HUES64 (cell line): ENCODE data around the gene NUCB1.
"Not testable (repeated sequence)": the region's sequence is repeated elsewhere in the genome, so short reads cannot be mapped to it uniquely, and the experiment has no call there.

Source experiments
- H3K27ac ChIP-seq: 2 replicates; pipeline ENCODE4 v1.7.0; 2013; ENCODE audit warnings: low read depth, low read length, inconsistent platforms
- H3K27me3 ChIP-seq: 2 replicates; pipeline ENCODE4 v1.6.1; 2013; ENCODE audit warnings: mild to moderate bottlenecking, low read length; ENCODE audit not compliant: insufficient read depth
- H3K36me3 ChIP-seq: 2 replicates; pipeline ENCODE4 v1.6.1; 2013; ENCODE audit warnings: mild to moderate bottlenecking, low read length; ENCODE audit not compliant: insufficient read depth
- H3K4me1 ChIP-seq: 2 replicates; pipeline ENCODE4 v1.6.1; 2013; ENCODE audit warnings: mild to moderate bottlenecking, low read length, moderate library complexity; ENCODE audit not compliant: insufficient read depth
- H3K4me3 ChIP-seq: 2 replicates; pipeline ENCODE4 v1.5.1; 2013; ENCODE audit warnings: mild to moderate bottlenecking, low read length, moderate library complexity
- H3K9ac ChIP-seq: 2 replicates; pipeline ENCODE4 v1.6.1; 2013; ENCODE audit warnings: mild to moderate bottlenecking, low read depth, low read length
- H3K9me3 ChIP-seq: 2 replicates; pipeline ENCODE4 v1.6.1; 2013; ENCODE audit warnings: low read depth, low read length; ENCODE audit not compliant: insufficient read depth
- WGBS: fragments of 150-250, 120-280 bp; methylation state at CpG from one replicate; pipeline ENCODE4 v1.1.7; 2013; ENCODE audit warnings: missing lambda C conversion rate; 5-methylcytosine and 5-hydroxymethylcytosine counted together

The NUCB1 gene

GRCh38 chr19:48895226-48895625 is 4.9 kb upstream of the NUCB1 start:
- Histone ChIP-seq H3K27me3 (no peaks in the 10 kb centered on the region), H3K27ac (no peak overlapping the region), H3K36me3 (no peaks in the 10 kb centered on the region), H3K9ac (no peak overlapping the region), H3K4me1 (no peaks in the 10 kb centered on the region), H3K9me3 (no peaks in the 10 kb centered on the region), H3K4me3 (no peak overlapping the region)
- 96% methylated on average over 21 of the region's 21 CpGs for WGBS

- 76% methylated on average over 25 of the region's 25 CpGs for WGBS
- Histone ChIP-seq H3K36me3 (no peaks in the 10 kb centered on the region), H3K27me3 (no peaks in the 10 kb centered on the region), H3K4me1 (0 out of 2 replicates have a peak, but pooled peaks cover 4% of the 10 kb centered on the region), H3K27ac (no peak overlapping the region), H3K9me3 (no peaks in the 10 kb centered on the region), H3K4me3 (no peak overlapping the region), H3K9ac (no peak overlapping the region)
These were observed 3.9 kb upstream of the NUCB1 start for GRCh38 chr19:48896191-48896720.

GRCh38 chr19:48897181-48897580 is 2.9 kb upstream of the NUCB1 start:
- Histone ChIP-seq H3K9me3 (no peaks in the 10 kb centered on the region), H3K27me3 (no peaks in the 10 kb centered on the region), H3K27ac (no peak overlapping the region), H3K36me3 (peaks cover 4% of the 10 kb centered on the region; the same call in 1 of the 2 replicates), H3K4me3 (no peak overlapping the region), H3K4me1 (0 out of 2 replicates have a peak, but pooled peaks cover 4% of the 10 kb centered on the region), H3K9ac (no peak overlapping the region)
- WGBS: 79% methylated on average over 5 of the region's 5 CpGs

- H3K27ac ChIP-seq, H3K4me1 ChIP-seq, H3K9me3 ChIP-seq, H3K27me3 ChIP-seq, H3K9ac ChIP-seq: not testable (repeated sequence)
- WGBS: 92% methylated on average over 8 of the region's 11 CpGs
- H3K4me3 ChIP-seq: peak overlapping the region; percentile 73
- H3K36me3 ChIP-seq: peaks cover 11% of the 10 kb centered on the region
These were observed 744 bp upstream of the NUCB1 start for GRCh38 chr19:48899386-48899749.

- H3K9ac ChIP-seq: peak overlapping the region; percentile 65
- WGBS: 31% methylated on average over 22 of the region's 24 CpGs
- H3K27me3 ChIP-seq: no peaks in the 10 kb centered on the region
- 0 out of 2 replicates have a peak, but pooled peaks cover 4% of the 10 kb centered on the region for H3K4me1 ChIP-seq
- peak overlapping the region; percentile 36; the same call in 1 of the 2 replicates for H3K27ac ChIP-seq
- H3K9me3 ChIP-seq: no peaks in the 10 kb centered on the region
- H3K4me3 ChIP-seq: peak overlapping the region; percentile 73
- H3K36me3 ChIP-seq: peaks cover 22% of the 10 kb centered on the region
These were observed 630 bp downstream of the NUCB1 start for GRCh38 chr19:48900477-48901406.

GRCh38 chr19:48902291-48902690 is 2.2 kb downstream of the NUCB1 start:
- H3K4me3 ChIP-seq, H3K27me3 ChIP-seq, H3K9ac ChIP-seq, H3K9me3 ChIP-seq, H3K27ac ChIP-seq, H3K4me1 ChIP-seq: not testable (repeated sequence)
- H3K36me3 ChIP-seq: peaks cover 32% of the 10 kb centered on the region
- WGBS: 94% methylated on average over 7 of the region's 7 CpGs

- H3K36me3 ChIP-seq: peaks cover 41% of the 10 kb centered on the region
These were observed 3.7 kb downstream of the NUCB1 start for GRCh38 chr19:48903788-48904187.

GRCh38 chr19:48905664-48906063 is 5.6 kb downstream of the NUCB1 start:
- 0 out of 2 replicates have a peak, but pooled peaks cover 4% of the 10 kb centered on the region for H3K4me1 ChIP-seq
- no peak overlapping the region for H3K4me3 ChIP-seq
- H3K9ac ChIP-seq: no peak overlapping the region
- no peaks in the 10 kb centered on the region for H3K9me3 ChIP-seq
- H3K27me3 ChIP-seq: no peaks in the 10 kb centered on the region
- 92% methylated on average over 14 of the region's 14 CpGs for WGBS
- H3K36me3 ChIP-seq: peaks cover 54% of the 10 kb centered on the region
- no peak overlapping the region for H3K27ac ChIP-seq

More at GRCh38 chr19:48903788-48904187, 3.7 kb downstream of the NUCB1 start:
- not testable (repeated sequence) for H3K4me1 ChIP-seq, H3K9me3 ChIP-seq, H3K4me3 ChIP-seq, H3K27ac ChIP-seq, H3K9ac ChIP-seq, H3K27me3 ChIP-seq

GRCh38 chr19:48906324-48906723 is 6.2 kb downstream of the NUCB1 start:
- no peaks in the 10 kb centered on the region for H3K27me3 ChIP-seq
- H3K4me1 ChIP-seq: no peaks in the 10 kb centered on the region
- 92% methylated on average over 10 of the region's 10 CpGs for WGBS
- H3K27ac ChIP-seq: no peak overlapping the region
- peaks cover 60% of the 10 kb centered on the region for H3K36me3 ChIP-seq
- H3K9ac ChIP-seq: no peak overlapping the region
- no peak overlapping the region for H3K4me3 ChIP-seq
- no peaks in the 10 kb centered on the region for H3K9me3 ChIP-seq

- no peaks in the 10 kb centered on the region for H3K4me1 ChIP-seq
- no peak overlapping the region for H3K4me3 ChIP-seq
- no peak overlapping the region for H3K9ac ChIP-seq
- peaks cover 65% of the 10 kb centered on the region for H3K36me3 ChIP-seq
- H3K27me3 ChIP-seq: no peaks in the 10 kb centered on the region
- no peak overlapping the region for H3K27ac ChIP-seq
- no peaks in the 10 kb centered on the region for H3K9me3 ChIP-seq
- whole genome bisulfite sequencing: 95% methylated on average over 14 of the region's 14 CpGs
These were observed 7.6 kb downstream of the NUCB1 start for GRCh38 chr19:48907671-48908070.

- not testable (repeated sequence) for H3K27me3 ChIP-seq, H3K9ac ChIP-seq, H3K9me3 ChIP-seq, H3K4me1 ChIP-seq, H3K4me3 ChIP-seq, H3K27ac ChIP-seq
- peaks cover 76% of the 10 kb centered on the region for H3K36me3 ChIP-seq
- WGBS: 97% methylated on average over 11 of the region's 11 CpGs
These were observed 9.4 kb downstream of the NUCB1 start for GRCh38 chr19:48909424-48910077.
